G401.6 (cell line): ENCODE measurements around the gene CAVIN1.
"Not testable (repeated sequence)": the region's sequence is repeated elsewhere in the genome, so short reads cannot be mapped to it uniquely, and the experiment has no call there.

Experiments used
- FAIRE-seq: peaks from 2 replicates; lab custom pipeline; 2012; peaks lifted over from hg19 to GRCh38; lab: Jason Lieb, UNC

CAVIN1 gene

GRCh38 chr17:42429726-42430447, 6.8 kb upstream of the CAVIN1 start:
- FAIRE-seq = no peak

- peak; percentile 96 for FAIRE-seq
These were observed 5.3 kb upstream of the CAVIN1 start for GRCh38 chr17:42428141-42428944.

GRCh38 chr17:42424991-42425610, 2.0 kb upstream of the CAVIN1 start:
- FAIRE-seq = no peak

GRCh38 chr17:42423766-42424165, 710 bp upstream of the CAVIN1 start:
- no peak for FAIRE-seq

- no peak for FAIRE-seq
These were observed 571 bp downstream of the CAVIN1 start for GRCh38 chr17:42422412-42422957.

GRCh38 chr17:42421507-42422338, 1.3 kb downstream of the CAVIN1 start:
- no peak for FAIRE-seq

- no peak for FAIRE-seq
These were observed 1.9 kb downstream of the CAVIN1 start for GRCh38 chr17:42421136-42421506.

GRCh38 chr17:42417981-42418380, 5.1 kb downstream of the CAVIN1 start:
- FAIRE-seq = not testable (repeated sequence)

- no peak for FAIRE-seq
These were observed 8.2 kb downstream of the CAVIN1 start for GRCh38 chr17:42414704-42415409.

GRCh38 chr17:42413464-42414040, 9.5 kb downstream of the CAVIN1 start:
- FAIRE-seq = no peak

GRCh38 chr17:42411905-42412679, 11.0 kb downstream of the CAVIN1 start:
- no peak for FAIRE-seq

- no peak for FAIRE-seq
These were observed 11.7 kb downstream of the CAVIN1 start for GRCh38 chr17:42411361-42411760.

- no peak for FAIRE-seq
These were observed 12.8 kb downstream of the CAVIN1 start for GRCh38 chr17:42410319-42410685.

GRCh38 chr17:42409523-42410318, 13.3 kb downstream of the CAVIN1 start:
- no peak for FAIRE-seq

GRCh38 chr17:42408061-42408460, 15.0 kb downstream of the CAVIN1 start:
- FAIRE-seq = no peak

GRCh38 chr17:42407289-42407836, 15.7 kb downstream of the CAVIN1 start:
- FAIRE-seq = peak; percentile 46

- no peak for FAIRE-seq
These were observed 16.3 kb downstream of the CAVIN1 start for GRCh38 chr17:42406615-42407288.

GRCh38 chr17:42405963-42406495, 17.0 kb downstream of the CAVIN1 start:
- no peak for FAIRE-seq
